ENCODE measurements around the gene KRT23.
"Not testable (repeated sequence)": the region's sequence is repeated elsewhere in the genome, so short reads cannot be mapped to it uniquely, and the experiment has no call there.

KRT23 gene

DNA sequence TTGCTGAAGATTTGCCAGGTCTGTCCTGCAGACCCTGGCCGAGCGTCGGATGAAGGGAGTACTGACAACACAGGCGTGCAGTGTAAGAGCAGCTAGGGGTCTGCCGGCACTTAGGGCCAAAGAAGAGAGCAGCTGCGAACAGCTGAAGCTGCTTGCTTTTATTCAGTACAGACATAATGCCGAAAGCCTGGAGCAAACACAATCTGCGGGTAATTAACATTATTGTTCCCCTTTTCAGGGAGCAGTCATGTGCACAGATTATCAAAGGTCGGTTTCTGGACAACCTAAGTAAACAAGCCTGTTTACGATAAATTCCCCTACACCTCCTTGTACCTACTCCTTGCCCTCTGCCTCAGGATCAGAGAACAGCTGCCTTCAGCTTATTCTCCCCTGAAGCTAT lies 12.0 kb upstream of the KRT23 start:
- DNase-seq = no peak

DNA sequence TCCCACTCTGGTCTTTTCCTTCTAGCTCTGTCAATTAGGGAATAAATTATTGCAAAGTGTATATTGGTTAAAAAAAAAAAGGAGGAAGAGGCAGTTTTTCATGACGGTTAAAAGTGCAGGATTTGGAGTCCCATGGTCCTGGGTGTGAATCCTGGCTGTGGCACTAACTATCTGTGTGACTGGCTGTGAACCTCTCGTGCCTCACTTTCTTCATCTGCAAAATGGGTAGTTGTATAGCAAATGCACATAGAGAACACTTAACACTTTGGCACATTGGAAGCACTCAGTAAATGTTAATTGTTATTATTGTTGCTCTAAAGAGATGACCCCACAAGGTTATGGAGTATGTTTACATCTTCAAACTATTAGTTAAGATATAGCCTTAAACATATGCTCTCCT lies 10.5 kb upstream of the KRT23 start:
- no peak for DNase-seq

DNA sequence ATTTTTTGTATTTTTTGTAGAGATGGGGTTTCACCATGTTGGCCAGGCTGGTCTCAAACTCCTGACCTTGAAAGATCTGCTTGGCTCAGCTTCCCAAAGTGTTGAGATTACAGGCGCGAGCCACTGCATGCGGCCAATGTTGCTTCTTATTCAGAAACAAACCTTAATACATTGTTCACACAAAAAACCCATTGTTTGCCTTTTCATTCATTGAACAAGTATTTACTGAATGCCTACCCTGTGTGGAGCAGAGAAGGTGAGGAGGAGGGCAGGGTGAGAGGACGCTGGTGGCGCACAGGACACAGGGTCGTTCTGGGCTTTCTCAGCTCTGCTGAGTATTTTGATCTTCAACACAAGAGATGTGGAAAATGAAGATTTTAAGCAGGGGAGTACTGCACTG lies 8.0 kb upstream of the KRT23 start:
- DNase-seq = no peak

DNA sequence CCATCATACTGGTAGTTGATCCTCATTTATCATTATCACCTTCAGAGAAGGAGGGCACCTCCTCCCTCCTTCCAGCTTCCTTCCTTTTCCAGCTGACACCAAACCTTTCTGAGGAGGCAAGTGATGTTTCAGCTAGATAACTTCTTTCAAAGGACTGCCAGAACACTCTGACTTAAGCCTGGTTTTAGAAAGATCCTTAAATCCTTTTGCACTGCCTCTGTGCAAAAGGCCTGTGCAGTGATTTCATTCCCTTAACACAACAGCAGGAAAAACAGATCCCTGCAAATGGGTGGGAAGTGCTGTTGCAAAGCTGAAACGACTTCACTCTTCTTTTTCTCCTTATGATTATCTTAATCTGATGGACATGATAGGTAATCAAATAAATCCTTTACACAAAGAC lies 7.1 kb upstream of the KRT23 start:
- DNase-seq = no peak

DNA sequence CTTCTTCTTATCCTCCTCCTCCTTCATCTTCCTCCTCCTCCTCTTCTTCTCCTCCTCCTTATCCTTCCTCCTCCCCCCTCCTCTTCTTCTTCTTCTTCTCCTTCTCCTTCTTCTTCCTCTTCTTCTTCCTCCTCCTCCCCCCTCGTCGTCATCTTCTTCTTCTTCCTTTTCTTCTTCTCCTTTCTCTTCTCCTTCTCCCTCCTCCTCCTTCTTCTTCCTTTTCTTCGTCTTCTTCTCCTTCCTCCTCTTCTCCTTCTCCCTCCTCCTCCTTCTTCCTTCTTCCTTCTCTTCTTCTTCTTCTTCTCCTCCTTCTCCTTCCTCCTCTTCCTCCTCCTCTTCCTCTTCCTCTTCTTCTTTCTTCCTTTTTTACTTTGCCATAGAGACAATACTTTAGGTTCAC lies 5.1 kb upstream of the KRT23 start:
- no peak for DNase-seq

DNA sequence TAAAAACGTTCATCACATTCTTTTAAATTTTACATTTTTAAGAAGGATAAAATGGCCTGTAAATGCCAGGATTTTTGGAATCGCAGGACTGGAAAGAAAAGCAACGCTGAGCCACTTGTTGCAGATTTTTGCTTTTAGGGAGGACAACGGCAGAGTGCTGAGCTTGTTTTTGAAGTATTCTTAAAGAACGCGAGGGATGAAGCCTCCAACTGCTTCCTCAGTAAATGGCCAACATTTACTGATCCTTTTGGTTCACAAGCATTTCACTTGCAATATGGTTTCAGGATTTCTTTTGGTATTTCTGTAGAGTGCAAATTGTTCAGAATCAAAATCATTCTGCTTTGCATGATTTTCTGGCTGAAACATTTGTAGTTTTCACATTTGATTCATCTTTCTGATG lies 2.8 kb upstream of the KRT23 start:
- no peak for DNase-seq

DNA sequence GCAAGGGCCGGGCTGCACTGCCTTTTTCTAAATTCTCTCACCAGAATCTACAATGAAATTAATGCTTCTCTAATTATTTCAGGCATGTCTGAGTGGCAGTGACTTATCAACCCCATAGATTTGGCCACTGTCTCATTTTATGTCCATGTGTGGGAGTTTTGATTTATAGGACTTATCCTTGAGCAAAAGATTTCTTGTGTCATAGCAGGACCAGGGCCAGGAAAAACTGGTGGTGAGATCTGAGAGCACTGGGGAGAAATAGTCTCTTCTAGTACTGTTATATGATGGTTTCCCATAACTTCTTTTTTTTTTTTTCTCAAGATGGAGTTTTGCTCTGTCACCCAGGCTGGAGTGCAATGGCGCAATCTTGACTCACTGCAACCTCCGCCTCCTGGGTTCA lies 1.5 kb upstream of the KRT23 start:
- no peak for DNase-seq

DNA sequence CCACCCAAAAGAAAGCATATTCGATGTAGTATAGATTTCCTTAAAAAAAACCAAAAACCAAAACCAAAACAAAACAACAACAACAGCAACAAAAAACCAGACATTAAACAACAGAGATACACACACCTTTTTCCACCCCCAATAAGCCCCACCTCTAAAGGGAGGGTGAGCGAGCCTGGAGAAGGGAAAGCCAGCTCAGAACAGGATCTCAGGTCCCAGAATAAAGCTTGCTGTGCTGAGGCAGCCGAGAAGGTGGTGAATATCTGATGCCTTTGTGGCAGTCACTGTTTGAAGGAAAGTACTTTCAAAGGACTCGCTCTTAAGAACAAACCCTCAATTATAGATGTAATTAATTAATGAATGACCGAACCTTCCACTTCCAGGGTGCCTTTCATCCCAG lies 470 bp downstream of the KRT23 start:
- DNase-seq = no peak

DNA sequence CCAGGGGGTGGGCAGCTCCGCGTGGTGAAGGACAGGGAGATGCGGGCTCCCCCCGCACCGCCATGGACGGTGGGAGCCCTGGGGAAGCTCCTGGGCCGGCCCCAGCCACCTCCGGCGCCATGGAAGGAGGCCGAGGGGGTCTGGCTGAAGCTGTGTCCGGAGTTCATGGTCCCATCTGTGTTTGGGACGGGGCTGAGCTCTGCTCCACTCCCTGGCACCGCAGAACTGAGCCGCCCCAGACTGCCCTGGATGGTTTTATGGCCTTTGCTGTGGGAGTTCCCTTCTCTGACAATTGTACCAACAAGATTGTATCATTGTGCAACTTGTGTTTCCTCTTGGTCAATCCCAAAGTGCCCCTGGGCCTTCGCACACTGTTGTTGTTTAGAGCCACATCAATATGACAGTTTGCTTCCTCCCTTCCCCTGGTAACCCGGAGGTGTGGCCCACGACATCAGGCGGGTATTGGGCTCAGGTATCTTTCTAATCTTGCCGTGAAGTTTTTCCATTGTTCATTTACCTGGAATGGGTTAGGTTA lies 942 bp downstream of the KRT23 start:
- no peak for DNase-seq

DNA sequence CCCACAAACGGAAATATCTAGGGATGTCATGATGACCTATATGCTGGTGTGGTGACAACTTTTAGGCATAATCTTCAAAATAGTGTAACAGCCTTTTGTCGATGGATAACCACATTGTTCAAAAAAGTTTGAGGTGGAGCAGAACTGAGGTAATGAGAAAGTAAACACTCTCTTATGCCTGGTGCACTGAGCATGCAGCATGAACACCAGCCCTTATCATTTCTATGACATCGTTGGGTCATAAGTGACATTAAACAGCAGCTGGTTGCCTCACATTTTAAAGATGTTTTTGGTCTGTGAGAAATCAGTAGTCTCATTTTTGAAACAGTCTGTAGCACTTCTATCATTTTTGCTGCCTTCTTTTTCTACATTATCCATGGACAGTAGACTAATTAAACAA lies 1.8 kb downstream of the KRT23 start:
- no peak for DNase-seq

DNA sequence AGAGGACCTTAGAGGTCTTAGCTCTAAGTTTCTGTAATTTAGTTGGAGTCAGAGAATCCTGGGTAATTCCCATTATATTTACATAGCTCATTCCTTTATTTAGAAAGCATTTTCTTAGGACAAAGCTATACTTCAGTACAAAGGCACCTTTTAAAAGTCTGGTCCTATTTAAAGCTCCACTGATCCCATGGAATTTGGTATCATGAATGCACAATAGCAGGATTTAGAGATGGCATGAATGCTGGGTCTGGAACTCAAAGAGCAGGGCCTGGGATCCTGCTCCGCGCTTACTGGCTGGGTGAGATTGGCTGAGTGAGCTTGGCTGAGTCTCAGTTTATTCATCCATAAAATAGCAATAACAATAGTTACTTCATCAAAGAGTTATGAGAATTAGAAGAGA lies 4.8 kb downstream of the KRT23 start:
- DNase-seq = no peak

DNA sequence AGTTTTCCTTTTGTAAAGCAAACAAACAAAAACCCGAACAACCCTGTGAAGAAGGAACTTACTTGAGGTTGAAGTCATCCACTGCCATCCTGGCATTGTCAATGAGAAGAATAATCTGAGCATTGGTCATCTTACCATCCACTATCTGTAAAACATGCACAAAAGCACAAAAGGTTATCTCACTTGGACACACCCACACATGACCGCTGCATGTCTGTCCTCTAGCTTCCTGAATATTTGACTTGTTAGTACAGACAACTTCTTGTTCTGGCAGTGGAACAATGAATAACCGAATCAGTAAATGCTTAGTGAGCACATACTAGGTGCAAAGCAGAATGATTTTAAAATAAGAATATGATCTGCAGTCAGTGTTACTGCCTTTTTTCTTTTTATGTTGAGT lies 6.1 kb downstream of the KRT23 start:
- DNase-seq = no peak

DNA sequence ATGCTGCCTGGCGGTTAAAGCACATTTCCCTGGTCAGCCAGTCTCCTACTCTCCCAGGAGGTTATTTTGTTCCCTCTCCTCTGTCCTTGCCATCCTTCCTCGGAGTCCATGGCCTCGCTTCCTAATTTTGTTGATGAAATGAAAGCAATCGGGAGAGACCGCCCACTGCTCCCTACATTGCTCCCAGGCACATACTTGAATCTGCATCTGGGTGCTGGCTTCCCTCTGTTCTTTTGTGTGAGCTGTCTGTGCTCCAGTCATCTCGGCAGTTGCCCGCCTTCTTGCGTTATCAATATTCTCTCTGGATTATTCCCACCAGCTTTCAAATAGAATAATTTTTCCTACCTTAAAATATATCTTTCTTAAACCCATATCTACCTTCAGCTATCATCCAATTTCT lies 11.1 kb downstream of the KRT23 start:
- DNase-seq = no peak

DNA sequence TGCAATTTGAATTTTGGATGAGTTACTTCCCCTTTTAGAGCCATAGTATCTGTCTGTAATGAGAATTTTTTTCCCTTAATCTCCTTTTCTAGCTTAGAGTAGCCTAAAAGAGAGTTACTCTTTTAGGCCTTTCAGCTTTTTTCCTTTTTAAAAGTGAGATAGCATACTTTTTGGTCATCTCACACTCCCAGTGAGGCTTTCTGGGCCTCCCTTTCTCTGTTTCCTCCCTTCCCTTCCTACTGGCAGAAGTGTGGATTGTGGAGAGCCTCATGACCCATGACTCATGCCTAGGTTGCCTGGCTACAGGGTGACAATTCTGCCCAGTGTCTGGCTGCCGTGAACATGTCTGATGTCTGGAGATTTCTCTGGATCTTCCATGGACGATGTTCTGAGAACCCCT lies 15.2 kb downstream of the KRT23 start:
- no peak for DNase-seq

DNA sequence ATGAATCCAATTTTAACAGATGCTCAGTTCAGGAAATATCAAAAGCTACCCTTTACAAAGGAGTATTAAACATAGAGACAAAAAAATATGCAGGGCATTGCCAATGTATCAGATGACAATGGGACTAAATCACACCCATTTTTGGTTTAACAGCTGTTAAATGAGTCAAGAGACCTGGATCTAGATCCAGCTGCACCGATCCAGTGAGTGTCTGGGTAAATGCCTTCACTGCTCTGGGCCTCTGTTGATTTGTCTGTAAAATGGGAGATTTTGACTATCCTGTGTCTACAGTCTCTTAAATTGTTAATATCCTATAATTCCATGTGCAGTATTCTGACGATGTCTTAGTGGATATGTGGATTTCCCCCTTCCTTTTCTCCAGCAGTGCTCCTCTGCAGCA lies 16.4 kb downstream of the KRT23 start:
- no peak for DNase-seq

DNA sequence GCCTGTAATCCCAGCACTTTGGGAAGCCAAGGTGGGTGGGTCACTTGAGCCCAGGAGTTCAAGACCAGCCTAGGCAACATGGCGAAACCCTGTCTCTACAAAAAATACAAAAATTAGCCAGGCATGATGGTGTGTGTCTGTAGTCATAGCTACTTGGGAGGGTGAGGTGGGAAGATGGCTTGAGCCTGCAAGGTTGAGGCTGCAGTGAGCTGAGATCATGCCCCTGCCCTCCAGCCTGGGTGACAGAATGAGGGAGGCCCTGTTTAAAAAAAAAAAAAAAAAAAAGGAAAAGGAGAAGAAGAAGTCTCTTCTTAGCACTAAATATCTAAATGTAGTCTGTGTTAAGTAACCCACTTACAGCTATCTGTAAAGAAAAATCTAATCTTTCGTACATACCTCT lies 20.3 kb downstream of the KRT23 start:
- not testable (repeated sequence) for DNase-seq

DNA sequence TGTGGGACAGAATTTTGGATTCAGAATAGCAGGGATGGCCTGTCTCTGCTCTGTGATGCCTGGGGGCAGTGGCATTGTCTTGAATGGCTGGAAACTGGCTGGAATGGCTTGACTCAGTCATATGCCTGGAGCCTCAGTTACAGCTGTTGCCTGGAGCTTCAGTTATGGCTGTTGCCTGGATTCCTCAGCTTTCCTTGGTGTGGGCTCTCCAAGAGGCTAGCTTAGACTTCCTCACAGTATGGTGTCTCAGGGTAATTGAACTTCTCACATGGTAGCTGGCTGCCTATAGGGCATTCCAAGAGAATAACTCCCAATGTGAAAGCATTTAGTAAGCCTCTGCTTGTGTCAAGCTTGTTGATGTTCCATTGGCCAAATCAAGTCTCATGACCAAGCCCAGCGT lies 21.1 kb downstream of the KRT23 start:
- DNase-seq = no peak

DNA sequence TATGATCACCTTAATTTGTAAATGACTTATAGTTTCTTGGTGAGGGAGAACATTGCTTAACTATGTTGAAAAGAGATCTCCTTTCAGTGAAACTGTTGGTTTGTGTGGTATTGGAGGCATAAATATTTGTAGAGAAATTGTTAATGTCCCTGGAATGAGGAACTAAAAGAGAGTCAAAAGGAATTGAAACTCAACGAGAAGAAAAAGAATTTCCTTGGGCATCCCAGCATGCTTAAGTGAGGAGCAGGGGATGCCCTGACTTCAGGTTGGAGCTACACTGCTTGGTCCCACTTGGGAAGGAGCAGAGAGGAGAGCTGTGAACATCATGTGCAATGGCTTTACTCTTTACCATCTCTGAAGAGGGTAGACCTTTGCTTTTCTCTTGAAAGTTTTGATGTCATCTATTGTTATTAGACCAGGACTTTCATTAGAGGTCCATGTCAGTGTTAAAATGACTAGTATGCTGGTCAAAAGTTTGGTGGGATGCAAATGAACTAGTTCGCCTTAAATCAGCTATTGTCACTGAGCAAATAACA lies 21.7 kb downstream of the KRT23 start:
- no peak for DNase-seq

DNA sequence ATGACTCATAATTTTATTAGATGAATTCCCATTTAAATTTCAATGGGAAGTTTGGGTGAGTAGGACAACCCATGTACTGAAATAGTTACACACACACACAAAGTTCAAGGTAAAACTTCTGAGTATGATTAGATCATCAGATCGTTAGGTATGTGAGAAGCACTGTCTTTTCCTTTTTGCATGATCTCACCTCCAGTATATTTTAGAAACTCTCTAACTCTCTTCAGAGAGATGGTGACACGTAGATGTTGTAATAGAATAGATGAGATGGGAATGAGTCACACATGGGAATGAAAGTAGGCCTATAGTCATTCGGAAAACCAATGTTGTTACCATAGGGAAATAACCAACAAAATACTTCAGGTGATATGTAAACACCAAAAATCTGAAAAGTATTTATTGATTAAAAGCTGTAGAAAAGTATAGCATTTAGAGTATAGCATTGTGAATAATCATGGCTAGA lies 22.2 kb downstream of the KRT23 start:
- no peak for DNase-seq

DNA sequence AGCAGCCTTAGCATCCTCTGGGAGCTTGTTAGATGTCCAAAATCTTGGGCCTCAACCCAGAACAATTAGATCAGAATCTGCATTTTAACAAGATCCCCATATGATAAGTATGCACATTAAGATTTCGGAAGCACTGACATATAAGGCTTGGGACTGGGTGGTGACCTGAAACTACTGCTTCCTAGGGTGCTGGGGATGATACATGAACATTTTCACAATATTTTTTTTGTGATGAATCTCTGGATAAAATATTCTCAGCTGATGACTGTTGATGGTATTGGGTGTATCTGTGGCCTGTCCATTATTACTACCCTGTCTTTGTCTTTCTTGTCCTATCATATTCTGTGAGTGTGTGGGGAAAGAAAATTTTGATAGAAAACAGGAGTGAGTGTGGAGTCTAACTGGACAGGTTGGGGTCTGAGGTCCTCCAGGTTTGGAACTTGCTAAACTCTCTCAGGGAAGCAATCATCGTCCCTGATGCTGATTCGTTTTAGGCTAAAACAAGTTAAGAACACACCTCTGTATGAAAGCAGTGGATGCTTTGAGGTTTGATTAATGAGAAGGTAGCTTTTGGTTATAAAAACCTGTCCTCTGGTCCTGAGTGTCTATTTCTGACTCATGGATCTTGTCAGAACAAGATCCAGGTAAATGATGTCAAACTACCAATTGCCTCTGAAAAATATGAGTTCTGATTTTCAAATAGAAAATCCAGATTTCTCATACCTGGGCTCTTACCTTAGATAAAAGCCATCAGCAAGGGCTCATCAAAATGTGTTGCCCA lies 23.2 kb downstream of the KRT23 start:
- no peak for DNase-seq

DNA sequence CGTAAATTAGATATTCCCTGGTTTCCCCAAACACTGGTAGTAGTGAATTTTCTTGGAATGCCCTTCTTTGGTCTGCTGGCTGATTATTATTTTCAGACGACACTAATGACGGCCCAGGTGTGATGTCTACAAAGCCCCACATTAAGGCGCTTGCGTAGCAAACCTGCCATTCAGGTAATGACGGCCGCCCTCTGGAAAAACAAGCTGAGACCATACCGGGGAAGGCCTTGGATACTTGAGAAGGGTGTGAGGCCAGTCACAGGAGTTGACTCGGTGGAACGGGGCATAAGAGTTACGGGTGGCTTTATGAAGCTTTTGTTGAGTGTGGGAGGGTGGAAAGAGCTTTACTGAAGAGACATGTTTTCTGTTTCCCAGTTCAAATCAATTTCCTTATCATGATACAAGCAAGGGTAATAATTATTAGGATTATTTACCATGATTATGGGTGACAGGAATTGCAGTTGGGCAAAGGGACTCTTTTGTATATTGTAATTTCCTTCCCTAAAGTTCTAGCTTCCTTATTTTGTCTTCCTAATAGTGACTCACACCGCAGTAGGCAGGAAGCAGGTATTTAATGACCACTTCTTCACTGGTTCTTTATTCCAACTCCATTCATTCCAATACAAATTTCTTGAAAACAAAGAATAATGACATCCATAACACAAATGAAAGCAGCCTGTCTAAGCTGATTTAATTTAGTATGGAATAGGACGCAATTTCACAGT lies 24.8 kb downstream of the KRT23 start:
- DNase-seq = no peak

DNA sequence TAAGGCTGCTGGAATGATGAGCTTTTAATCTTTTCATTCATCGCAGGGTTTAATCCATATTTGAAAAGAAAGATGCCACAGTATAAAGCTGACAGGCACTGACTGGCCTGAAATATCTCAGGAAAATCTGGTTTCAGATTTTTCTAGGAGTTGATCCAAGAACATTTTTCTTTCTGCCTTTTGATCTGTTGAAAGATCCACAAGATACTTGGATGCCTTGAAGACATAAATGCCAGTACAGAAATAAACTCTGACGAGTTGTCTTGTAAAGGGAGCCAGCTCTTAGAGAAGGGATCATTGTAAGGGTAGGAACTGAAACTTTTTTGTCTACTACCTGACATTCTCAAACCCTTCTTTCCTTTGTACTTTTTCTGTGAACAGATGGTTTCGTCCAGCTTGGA lies 27.0 kb downstream of the KRT23 start:
- DNase-seq = no peak

DNA sequence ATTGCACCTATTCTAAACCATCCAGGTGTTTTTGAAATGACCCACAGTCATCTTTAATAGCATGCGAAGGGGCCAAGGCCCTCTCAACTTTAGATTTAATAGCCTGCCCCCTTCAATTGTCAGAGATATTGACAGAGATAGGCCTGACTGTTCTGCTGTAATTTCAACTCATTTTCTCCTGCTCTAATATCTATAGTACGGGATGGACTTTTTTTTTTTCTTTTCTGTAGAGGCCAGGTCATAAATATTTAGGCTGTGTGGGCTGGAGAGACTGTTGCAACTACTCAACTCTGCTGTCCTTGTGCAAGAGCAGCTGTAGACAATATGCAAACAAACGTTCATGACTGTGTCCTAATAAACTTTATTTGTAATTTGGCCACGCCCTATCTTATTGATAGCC lies 27.7 kb downstream of the KRT23 start:
- DNase-seq = no peak

DNA sequence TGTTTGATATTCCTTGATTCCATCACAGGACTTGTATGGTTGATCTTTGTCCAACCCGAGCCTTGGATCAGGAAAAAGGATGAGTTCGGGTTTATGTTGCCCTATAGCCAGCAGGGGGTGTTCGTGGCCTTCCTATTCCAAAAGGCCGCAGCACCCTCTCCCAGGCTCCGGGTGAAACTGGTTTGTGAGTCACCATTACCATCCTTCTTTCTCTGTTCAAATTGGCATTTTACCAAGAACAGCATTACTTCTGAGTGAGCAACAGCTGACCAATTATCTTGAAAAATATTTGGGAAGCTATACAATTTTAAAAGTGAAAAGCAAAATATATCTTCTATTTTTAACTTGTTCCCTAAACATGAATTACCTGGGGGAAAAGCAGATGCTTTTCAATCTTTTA lies 28.1 kb downstream of the KRT23 start:
- DNase-seq = peak; percentile 70 to 74
